OCI-LY1 (cell line): ENCODE results near the gene PACS2.

Experiments
- EZH2 ChIP-seq: fragments of 200-600 bp; sonication (generic), shearing (Covaris generic); IDR thresholded peaks from 2 replicates; pipeline ENCODE4 v1.8.0; 2017; ENCODE audit warnings: borderline replicate concordance, mixed run types, mild to moderate bottlenecking, antibody characterized with exemption, low read length, moderate library complexity, mixed read lengths
- TF ChIP-seq, protein P1 (sequence below): fragments of 200-600 bp; sonication (generic), shearing (Covaris generic); IDR thresholded peaks from 2 replicates; pipeline ENCODE4 v1.5.1; 2017; ENCODE audit warnings: mild to moderate bottlenecking, antibody characterized with exemption, low read length, moderate library complexity, mixed read lengths

DNA sequence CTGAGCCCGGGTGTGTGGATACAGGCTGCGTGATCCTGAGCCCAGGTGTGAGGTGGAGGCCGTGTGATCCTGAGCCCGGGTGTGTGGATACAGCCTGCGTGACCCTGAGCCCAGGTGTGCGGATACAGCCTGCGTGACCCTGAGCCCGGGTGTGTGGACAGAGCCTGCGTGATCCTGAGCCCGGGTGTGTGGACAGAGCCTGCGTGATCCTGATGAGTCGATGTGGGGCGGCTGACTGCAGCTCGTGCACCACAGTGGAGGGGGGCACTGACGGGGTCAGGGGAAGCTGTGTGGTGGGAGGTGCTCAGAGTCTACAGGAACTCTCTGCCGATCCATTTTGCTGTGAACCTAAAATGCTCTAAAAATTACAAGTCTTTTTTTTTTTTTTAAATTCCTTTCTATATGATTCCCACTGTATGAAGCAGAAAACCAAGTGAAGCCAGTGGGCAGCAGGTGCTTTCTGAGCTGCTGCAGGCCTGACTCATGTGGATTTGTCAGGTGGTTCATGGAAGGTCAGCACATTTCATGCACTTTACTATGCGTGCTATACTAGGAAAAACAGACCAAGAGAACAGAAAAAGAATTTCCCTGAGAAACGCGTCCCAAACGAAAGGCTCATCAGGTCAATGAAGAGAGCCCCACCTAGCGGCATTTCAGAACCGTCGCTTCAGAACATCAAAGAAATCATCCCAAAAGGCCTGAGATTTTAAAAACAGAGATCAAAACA, 33.0 kb upstream of the PACS2 start:
- TF ChIP-seq, protein P1, sequence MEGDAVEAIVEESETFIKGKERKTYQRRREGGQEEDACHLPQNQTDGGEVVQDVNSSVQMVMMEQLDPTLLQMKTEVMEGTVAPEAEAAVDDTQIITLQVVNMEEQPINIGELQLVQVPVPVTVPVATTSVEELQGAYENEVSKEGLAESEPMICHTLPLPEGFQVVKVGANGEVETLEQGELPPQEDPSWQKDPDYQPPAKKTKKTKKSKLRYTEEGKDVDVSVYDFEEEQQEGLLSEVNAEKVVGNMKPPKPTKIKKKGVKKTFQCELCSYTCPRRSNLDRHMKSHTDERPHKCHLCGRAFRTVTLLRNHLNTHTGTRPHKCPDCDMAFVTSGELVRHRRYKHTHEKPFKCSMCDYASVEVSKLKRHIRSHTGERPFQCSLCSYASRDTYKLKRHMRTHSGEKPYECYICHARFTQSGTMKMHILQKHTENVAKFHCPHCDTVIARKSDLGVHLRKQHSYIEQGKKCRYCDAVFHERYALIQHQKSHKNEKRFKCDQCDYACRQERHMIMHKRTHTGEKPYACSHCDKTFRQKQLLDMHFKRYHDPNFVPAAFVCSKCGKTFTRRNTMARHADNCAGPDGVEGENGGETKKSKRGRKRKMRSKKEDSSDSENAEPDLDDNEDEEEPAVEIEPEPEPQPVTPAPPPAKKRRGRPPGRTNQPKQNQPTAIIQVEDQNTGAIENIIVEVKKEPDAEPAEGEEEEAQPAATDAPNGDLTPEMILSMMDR, result peak; percentile 97
- no peak for TF ChIP-seq EZH2
